MCF 10A (cell line): ENCODE data around the gene TOP2A. TPM values are rescaled to one million over a fixed set of nuclear protein-coding genes. Genes with fewer than 3 reads are reported as not detected.

Experiments
- BruUV-seq: library from RNA; stranded (reverse); fragments of 400-500 nt; replicated peaks from 2 replicates; lab custom pipeline; 2021; lab: Mats Ljungman, UMichigan
- CTCF ChIA-PET: fragments of 300-600 bp; sonication (Branson Sonifier 250); formaldehyde crosslinking; extraction: SDS; loops from one replicate; lab custom pipeline; 2021; ENCODE audit warnings: antibody characterized with exemption, inconsistent platforms; lab: Yijun Ruan, JAX
- POLR2A ChIA-PET: fragments of 300-600, 350-650 bp; sonication (Branson Sonifier 250); formaldehyde crosslinking; extraction: SDS; loops from one replicate; lab custom pipeline; 2020; ENCODE audit warnings: antibody characterized with exemption, inconsistent platforms; lab: Yijun Ruan, JAX
- DNase-seq: peaks from one replicate; pipeline ENCODE4 v3.0.0-alpha.2; 2018; ENCODE audit not compliant: unreplicated experiment
- H3K27ac Mint-ChIP-seq: one replicate; pipeline ENCODE4 v1.8.0; 2022; ENCODE audit warnings: mild to moderate bottlenecking, low read depth, mixed read lengths; ENCODE audit not compliant: unreplicated experiment
- H3K27me3 Mint-ChIP-seq: one replicate; pipeline ENCODE4 v1.8.0; 2022; ENCODE audit warnings: mixed read lengths; ENCODE audit not compliant: insufficient read depth, unreplicated experiment
- H3K36me3 Mint-ChIP-seq: one replicate; pipeline ENCODE4 v1.8.0; 2022; ENCODE audit warnings: mild to moderate bottlenecking, moderate library complexity, mixed read lengths; ENCODE audit not compliant: insufficient read depth, unreplicated experiment
- H3K4me1 Mint-ChIP-seq: one replicate; pipeline ENCODE4 v1.8.0; 2022; ENCODE audit warnings: mixed read lengths; ENCODE audit not compliant: insufficient read depth, unreplicated experiment
- H3K4me3 Mint-ChIP-seq: one replicate; pipeline ENCODE4 v1.8.0; 2022; ENCODE audit warnings: mild to moderate bottlenecking, moderate library complexity, mixed read lengths; ENCODE audit not compliant: unreplicated experiment
- H3K9me3 Mint-ChIP-seq: one replicate; pipeline ENCODE4 v1.8.0; 2022; ENCODE audit warnings: mixed read lengths; ENCODE audit not compliant: unreplicated experiment
- CTCF ChIP-seq: fragments of 200-600 bp; IDR thresholded peaks from one replicate; pipeline ENCODE4 v1.8.0; 2022; ENCODE audit warnings: antibody characterized with exemption, mild to moderate bottlenecking; ENCODE audit not compliant: unreplicated experiment
- intact Hi-C: fragments of 100-400 bp; cut with micrococcal nuclease; formaldehyde crosslinking; loops from 2 replicates; pipeline ENCODE4 v1.14.1; 2022
- total RNA-seq: library from RNA; stranded (reverse); gene quantifications from 2 replicates; pipeline ENCODE4 v1.2.3, GENCODE V29; 2022

TOP2A gene
- total RNA-seq, 1 experiment from 2014 or later = 151 TPM

- Mint-ChIP-seq H3K4me1 (peaks cover 19% of the 10 kb centered on the region), H3K4me3 (no peak overlapping the region), H3K27ac (peak overlapping the region; percentile 5), H3K9me3 (no peaks in the 10 kb centered on the region), H3K36me3 (peaks cover 13% of the 10 kb centered on the region), H3K27me3 (peaks cover 11% of the 10 kb centered on the region)
- BruUV-seq = TSS peak; percentile 9
- POLR2A ChIA-PET = interaction anchor here (0.7 to 7.5 kb wide), 4 partner anchors 12 to 218 kb away, joined by 3 to 79 read pairs (median 4); no protein-coding TSS in a partner anchor
- CTCF ChIA-PET = interaction anchor here (0.8 to 2.0 kb wide), 3 partner anchors 8 to 101 kb away, joined by 4 to 8 read pairs (median 6); no protein-coding TSS in a partner anchor
- DNase-seq = no peak
- intact Hi-C loops = no loop called here
- no peak for TF ChIP-seq CTCF
These were observed 41.3 kb upstream of the TOP2A start for GRCh38 chr17:40458851-40459482.

- CTCF ChIA-PET = interaction anchor here (1.2 to 2.0 kb wide), 5 partner anchors 14 to 101 kb away, joined by 3 to 8 read pairs (median 5); no protein-coding TSS in a partner anchor
- Mint-ChIP-seq H3K4me1 (peaks cover 19% of the 10 kb centered on the region), H3K27me3 (peaks cover 11% of the 10 kb centered on the region), H3K9me3 (no peaks in the 10 kb centered on the region), H3K27ac (no peak overlapping the region), H3K36me3 (peaks cover 13% of the 10 kb centered on the region), H3K4me3 (no peak overlapping the region)
- DNase-seq = no peak
- POLR2A ChIA-PET = interaction anchor here (0.5 to 7.5 kb wide), 6 partner anchors 12 to 217 kb away, joined by 3 to 79 read pairs (median 3); no protein-coding TSS in a partner anchor
- no peak for TF ChIP-seq CTCF
- no TSS peak for BruUV-seq
- intact Hi-C loops = no loop called here
These were observed 40.5 kb upstream of the TOP2A start for GRCh38 chr17:40457964-40458791.

GRCh38 chr17:40457369-40457768, 39.7 kb upstream of the TOP2A start:
- H3K4me3 Mint-ChIP-seq = no peak overlapping the region
- intact Hi-C loops = no loop called here

More at GRCh38 chr17:40457369-40457768, 39.7 kb upstream of the TOP2A start:
- H3K4me1 Mint-ChIP-seq = peaks cover 22% of the 10 kb centered on the region
- H3K27ac Mint-ChIP-seq = no peak overlapping the region
- no peak for DNase-seq
- no TSS peak for BruUV-seq
- H3K9me3 Mint-ChIP-seq = no peaks in the 10 kb centered on the region
- peaks cover 13% of the 10 kb centered on the region for H3K36me3 Mint-ChIP-seq
- CTCF ChIA-PET = interaction anchor here (1.2 to 2.5 kb wide), 6 partner anchors 13 to 103 kb away, joined by 3 to 8 read pairs (median 6); no protein-coding TSS in a partner anchor
- no peak for TF ChIP-seq CTCF
- peaks cover 11% of the 10 kb centered on the region for H3K27me3 Mint-ChIP-seq
- POLR2A ChIA-PET = interaction anchor here (0.5 to 7.5 kb wide), 3 partner anchors 13 to 69 kb away, joined by 3 to 79 read pairs (median 3); no protein-coding TSS in a partner anchor
